ENCODE data around the gene ZP1.

ZP1 gene

DNA sequence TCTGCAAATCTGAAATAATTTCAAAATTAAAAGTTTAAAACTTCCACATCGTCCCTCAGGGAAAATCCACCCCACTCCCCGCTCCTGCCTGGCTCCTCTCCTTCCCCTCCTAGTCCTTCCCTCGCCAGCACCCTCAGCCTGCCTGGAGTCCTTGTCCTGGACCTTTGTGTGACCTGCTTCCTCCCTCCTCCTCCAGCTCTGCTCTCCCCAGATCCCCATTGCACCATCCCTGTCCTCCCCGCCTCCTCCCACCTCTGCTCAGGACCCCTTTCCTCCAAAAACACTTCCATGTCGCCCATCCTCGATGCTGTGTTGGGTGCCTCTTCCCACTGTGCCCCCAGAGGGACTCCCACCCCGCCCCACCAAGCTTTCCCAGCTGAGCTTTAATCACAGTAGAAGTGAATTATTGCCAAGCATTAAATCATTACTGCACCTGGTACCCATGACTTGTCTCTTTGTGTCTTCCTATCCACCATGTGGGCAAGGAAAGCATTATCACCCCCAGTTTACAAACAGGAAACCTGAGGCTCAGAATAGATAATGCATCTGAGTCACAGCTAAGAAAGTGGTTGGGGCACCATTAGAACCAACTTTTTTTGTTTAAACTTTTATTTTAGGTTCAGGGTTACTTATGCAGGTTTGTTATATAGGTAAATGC, 2.4 kb upstream of the ZP1 start:
- H3K4me3 ChIP-seq (ENCODE audit: low read length) = no peak overlapping the region
- TF ChIP-seq, protein P1, sequence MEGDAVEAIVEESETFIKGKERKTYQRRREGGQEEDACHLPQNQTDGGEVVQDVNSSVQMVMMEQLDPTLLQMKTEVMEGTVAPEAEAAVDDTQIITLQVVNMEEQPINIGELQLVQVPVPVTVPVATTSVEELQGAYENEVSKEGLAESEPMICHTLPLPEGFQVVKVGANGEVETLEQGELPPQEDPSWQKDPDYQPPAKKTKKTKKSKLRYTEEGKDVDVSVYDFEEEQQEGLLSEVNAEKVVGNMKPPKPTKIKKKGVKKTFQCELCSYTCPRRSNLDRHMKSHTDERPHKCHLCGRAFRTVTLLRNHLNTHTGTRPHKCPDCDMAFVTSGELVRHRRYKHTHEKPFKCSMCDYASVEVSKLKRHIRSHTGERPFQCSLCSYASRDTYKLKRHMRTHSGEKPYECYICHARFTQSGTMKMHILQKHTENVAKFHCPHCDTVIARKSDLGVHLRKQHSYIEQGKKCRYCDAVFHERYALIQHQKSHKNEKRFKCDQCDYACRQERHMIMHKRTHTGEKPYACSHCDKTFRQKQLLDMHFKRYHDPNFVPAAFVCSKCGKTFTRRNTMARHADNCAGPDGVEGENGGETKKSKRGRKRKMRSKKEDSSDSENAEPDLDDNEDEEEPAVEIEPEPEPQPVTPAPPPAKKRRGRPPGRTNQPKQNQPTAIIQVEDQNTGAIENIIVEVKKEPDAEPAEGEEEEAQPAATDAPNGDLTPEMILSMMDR (conservative IDR thresholded peaks at IDR 0.05; ENCODE audit: low read length) = no peak
- DNase-seq (ENCODE audit: low read depth) = no peak

DNA sequence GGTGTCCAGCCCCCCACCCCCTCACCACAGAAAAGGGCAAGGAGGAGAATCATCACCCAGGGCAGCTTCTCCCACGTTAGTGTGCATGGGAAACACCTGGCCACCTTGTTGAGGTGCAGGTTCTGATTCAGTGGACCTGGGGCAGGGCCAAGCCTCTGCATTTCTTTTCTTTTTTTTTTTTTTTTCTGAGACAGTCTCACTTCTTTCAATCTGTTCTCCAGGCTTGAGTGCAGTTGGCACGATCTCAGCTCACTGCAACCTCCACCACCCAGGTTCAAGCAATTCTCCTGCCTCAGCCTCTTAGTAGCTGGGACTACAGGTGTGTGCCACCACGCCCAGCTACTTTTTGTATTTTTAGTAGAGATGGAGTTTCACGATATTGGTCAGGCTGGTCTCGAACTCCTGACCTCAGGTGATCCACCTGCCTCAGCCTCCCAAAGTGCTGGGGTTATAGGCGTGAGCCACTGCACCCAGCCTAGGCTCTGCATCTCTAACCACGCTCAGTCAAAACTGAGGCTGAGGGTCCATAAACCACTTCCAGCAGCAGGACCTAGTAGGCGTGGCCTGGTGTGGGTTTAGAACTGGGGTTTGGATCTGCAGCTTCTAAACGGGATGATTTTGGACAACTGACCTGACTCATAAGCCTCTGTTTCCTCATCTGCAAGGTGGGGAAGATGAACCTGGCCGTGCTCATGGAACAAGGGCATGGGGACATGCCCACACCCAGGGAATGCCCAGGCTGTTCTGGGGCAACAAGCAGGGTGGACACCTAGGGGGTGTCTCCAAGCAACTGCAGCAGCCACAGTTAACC, 734 bp downstream of the ZP1 start:
- H3K4me3 ChIP-seq (ENCODE audit: low read length) = no peak overlapping the region
- TF ChIP-seq, protein P1 (conservative IDR thresholded peaks at IDR 0.05; ENCODE audit: low read length) = no peak
- no peak for DNase-seq (ENCODE audit: low read depth)

DNA sequence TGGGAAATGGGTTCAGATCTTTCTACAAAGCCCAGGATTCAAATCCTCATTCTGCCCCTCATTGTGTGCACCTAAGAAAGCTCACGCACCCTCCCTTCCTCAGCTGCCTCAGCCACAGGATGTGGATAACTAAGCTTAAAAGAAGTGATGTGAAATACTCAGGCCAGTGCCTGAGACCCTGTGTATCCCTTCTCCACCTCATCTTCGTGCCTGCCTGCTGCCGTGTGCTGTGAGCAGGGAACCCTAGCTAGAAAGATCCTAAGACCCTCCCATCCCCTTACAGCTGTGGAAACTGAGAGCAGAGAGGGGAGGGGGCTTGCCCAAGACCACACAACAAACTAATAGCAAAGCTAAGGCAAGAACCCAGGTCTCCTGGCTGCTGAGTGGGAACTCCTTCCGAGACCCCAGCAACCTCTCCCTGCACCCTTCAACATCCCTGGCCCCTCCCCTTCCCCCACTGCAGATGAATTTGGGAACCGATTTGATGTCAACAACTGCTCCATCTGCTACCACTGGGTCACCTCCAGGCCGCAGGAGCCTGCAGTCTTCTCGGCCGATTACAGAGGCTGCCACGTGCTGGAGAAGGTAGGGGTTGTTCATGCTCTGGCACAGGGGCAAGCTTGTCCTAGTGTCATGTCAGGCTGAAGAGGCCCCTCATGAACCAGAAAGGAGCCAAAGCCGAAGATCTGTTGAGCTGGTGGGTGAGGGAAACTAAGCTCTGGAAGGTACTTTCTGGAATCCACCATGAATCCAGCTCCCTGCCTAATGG, 1.5 kb downstream of the ZP1 start:
- no peak for DNase-seq (ENCODE audit: low read depth)
- TF ChIP-seq, protein P1 (conservative IDR thresholded peaks at IDR 0.05; ENCODE audit: low read length) = no peak
- H3K4me3 ChIP-seq (ENCODE audit: low read length) = no peak overlapping the region

DNA sequence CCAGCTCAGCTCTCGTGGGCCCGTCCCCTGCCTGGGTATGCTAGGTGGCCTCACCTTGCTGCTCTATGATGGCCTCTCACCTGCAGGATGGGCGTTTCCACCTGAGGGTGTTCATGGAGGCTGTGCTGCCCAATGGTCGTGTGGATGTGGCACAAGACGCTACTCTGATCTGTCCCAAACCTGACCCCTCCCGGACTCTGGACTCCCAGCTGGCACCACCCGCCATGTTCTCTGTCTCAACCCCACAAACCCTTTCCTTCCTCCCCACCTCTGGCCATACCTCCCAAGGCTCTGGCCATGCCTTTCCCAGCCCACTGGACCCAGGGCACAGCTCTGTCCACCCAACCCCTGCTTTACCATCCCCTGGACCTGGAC, 2.1 kb downstream of the ZP1 start:
- TF ChIP-seq, protein P1 (conservative IDR thresholded peaks at IDR 0.05; ENCODE audit: low read length) = no peak
- no peak for DNase-seq (ENCODE audit: low read depth)
- H3K4me3 ChIP-seq (ENCODE audit: low read length) = no peak overlapping the region

DNA sequence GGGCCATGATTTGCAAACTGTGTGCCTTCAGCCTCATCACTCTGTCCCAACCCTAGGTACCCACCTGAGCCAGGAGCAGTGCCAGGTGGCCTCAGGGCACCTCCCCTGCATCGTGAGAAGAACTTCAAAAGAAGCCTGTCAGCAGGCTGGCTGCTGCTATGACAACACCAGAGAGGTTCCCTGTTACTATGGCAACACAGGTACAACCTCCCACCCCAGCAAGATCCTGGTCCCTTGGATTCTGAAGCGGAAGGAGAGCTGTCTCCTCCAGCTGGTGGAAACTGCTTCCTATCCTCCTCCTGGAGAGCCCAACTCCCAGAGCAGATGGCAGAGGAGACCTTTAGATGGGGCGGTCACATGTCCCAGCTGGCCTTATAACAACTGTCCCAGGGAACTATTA, 2.9 kb downstream of the ZP1 start:
- TF ChIP-seq, protein P1 (conservative IDR thresholded peaks at IDR 0.05; ENCODE audit: low read length) = no peak
- no peak overlapping the region for H3K4me3 ChIP-seq (ENCODE audit: low read length)
- DNase-seq (ENCODE audit: low read depth) = no peak

DNA sequence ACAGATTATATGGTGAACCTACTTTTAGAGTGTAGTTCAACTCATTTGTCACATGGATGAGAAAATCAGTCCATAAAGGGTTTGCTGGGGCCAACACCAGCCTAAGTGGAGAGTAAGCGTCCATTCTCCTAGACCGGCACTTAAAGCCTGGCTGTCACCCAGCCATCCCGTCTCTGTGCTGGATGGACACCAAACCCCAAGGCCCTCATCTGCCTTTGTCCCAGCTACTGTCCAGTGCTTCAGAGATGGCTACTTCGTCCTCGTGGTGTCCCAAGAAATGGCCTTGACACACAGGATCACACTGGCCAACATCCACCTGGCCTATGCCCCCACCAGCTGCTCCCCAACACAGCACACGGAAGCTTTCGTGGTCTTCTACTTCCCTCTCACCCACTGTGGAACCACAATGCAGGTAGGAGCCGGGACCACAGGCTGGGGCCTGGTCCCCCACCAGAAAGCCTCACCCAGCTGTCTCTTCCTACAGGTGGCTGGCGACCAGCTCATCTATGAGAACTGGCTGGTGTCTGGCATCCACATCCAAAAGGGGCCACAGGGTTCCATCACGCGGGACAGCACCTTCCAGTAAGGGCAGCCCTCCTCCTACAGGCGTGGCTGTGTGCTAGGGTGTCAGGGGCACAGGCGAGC, 3.5 kb downstream of the ZP1 start:
- TF ChIP-seq, protein P1 (conservative IDR thresholded peaks at IDR 0.05; ENCODE audit: low read length) = no peak
- no peak overlapping the region for H3K4me3 ChIP-seq (ENCODE audit: low read length)
- no peak for DNase-seq (ENCODE audit: low read depth)
